Measurements from ENCODE around the gene SYT6. TPM values are rescaled to one million over a fixed set of nuclear protein-coding genes. Genes with fewer than 3 reads are reported as not detected.

Gene SYT6
- total RNA-seq (under 1 TPM in 1 of 7 donors, not detected in 6; 0.14 TPM), polyA plus RNA-seq (not detected)
- long read RNA-seq, donor 1 = 0 reads
- long read RNA-seq, donor 2 = 0 reads

GRCh38 chr1:114153261-114154145 is at the start of gene SYT6:
Gene SYT6 (minus strand): TSS chr1:114153869. CDS start chr1:114153772, 97 bp downstream.
- no peak for DNase-seq
- Histone ChIP-seq H3K4me3 (peak within 1 kb of the TSS; percentile 6 to 66 (median 32)), H3K9me3 (no peaks in the 10 kb centered on the region), H3K27ac (no peak within 1 kb of the TSS), H3K36me3 (no peaks in the 10 kb centered on the region), H3K27me3 (replicated peaks in 1 of 7) (peaks cover 9 to 90% (median 72%) of the 10 kb centered on the region in 7 donors), H3K4me1 (peaks cover 18 to 34% (median 28%) of the 10 kb centered on the region in 6 donors)
- 2 to 8% (median 3%) methylated on average over 29 to 70 of the region's 70 CpGs for WGBS, 5 donors
- intact Hi-C loops (cut with DNase I; ENCODE audit: low total_unique reads) = no loop called here
- no peak for TF ChIP-seq POLR2A (IDR thresholded peaks at IDR 0.05)
- no peak for TF ChIP-seq CTCF (IDR thresholded peaks at IDR 0.05 in 8 of 11, conservative IDR thresholded peaks at IDR 0.05 in 3 of 11)
- TF ChIP-seq POLR2AphosphoS5 (IDR thresholded peaks at IDR 0.05) = no peak

- TF ChIP-seq CTCF (IDR thresholded peaks at IDR 0.05 in 8 of 11, conservative IDR thresholded peaks at IDR 0.05 in 3 of 11) (no peak), POLR2A (IDR thresholded peaks at IDR 0.05) (no peak), POLR2AphosphoS5 (IDR thresholded peaks at IDR 0.05) (no peak)
- intact Hi-C loops (cut with DNase I; ENCODE audit: low total_unique reads) = no loop called here
- Histone ChIP-seq H3K36me3 (no peaks in the 10 kb centered on the region), H3K27me3 (replicated peaks in 1 of 7) (peaks cover 0 to 28% (median 0%) of the 10 kb centered on the region in 7 donors), H3K9me3 (no peaks in the 10 kb centered on the region), H3K27ac (no peak overlapping the region), H3K4me3 (no peak overlapping the region), H3K4me1 (peaks cover 0 to 3% (median 0%) of the 10 kb centered on the region in 6 donors)
- no peak for DNase-seq
- WGBS, 5 donors = 62 to 75% (median 73%) methylated on average over 3 of the region's 3 CpGs
These were observed 47.8 kb upstream of the SYT6 start for GRCh38 chr1:114201486-114201885.

- Histone ChIP-seq H3K4me3 (no peak overlapping the region), H3K36me3 (no peaks in the 10 kb centered on the region), H3K27me3 (replicated peaks in 1 of 7) (peaks cover 0 to 33% (median 0%) of the 10 kb centered on the region in 7 donors), H3K27ac (no peak overlapping the region), H3K4me1 (peaks cover 0 to 3% (median 0%) of the 10 kb centered on the region in 6 donors), H3K9me3 (no peaks in the 10 kb centered on the region)
- intact Hi-C loops (cut with DNase I; ENCODE audit: low total_unique reads) = no loop called here
- no peak for DNase-seq
- 84 to 92% (median 87%) methylated on average over 3 of the region's 3 CpGs for WGBS, 5 donors
- TF ChIP-seq POLR2AphosphoS5 (IDR thresholded peaks at IDR 0.05) (no peak), POLR2A (IDR thresholded peaks at IDR 0.05) (no peak), CTCF (IDR thresholded peaks at IDR 0.05 in 8 of 11, conservative IDR thresholded peaks at IDR 0.05 in 3 of 11) (no peak)
These were observed 45.4 kb upstream of the SYT6 start for GRCh38 chr1:114199017-114199594.
